ENCODE measurements around the gene HOXC12. TPM values are rescaled to one million over a fixed set of nuclear protein-coding genes. Genes with fewer than 3 reads are reported as not detected.

The HOXC12 gene
- total RNA-seq, 1 donor from 2014 or later = not detected

DNA sequence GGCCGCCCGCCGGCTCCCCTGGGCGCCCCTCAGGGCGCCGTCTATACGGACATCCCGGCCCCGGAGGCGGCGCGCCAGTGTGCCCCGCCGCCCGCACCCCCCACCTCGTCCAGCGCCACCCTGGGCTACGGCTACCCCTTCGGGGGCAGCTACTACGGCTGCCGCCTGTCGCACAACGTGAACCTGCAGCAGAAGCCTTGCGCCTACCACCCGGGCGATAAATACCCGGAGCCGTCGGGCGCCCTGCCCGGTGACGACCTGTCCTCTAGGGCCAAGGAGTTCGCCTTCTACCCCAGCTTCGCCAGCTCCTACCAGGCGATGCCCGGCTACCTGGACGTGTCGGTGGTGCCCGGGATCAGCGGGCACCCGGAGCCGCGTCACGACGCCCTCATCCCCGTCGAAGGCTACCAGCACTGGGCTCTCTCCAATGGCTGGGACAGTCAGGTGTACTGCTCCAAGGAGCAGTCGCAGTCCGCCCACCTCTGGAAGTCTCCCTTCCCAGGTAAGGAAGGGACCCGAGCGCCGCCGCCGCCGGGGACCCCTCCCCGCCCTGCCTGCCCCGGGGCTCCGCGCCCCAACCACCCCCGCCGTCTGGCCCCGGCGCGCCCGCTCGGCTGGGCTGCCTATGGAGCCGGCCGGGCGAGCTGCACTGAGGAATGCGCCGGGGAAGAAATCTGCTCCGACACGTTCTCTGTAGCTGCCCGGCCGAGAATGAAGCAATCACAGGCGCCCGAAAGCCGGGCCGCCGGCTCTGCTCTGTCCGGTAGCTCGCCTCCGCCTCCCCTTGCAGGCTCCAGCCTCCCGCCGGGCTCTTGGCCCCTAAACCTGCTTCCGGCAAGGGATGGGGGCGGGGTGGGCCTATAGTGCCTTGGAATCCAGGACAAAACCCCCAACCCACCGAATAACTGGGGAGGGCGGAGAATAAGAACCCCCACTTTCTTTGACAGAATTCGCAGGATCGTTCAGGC is 15.3 kb upstream of the HOXC12 start:
- Mint-ChIP-seq H3K9me3 (no peaks in the 10 kb centered on the region), H3K4me1 (ENCODE audit: unreplicated experiment) (peaks cover 8% of the 10 kb centered on the region), H3K27ac (no peak overlapping the region), H3K36me3 (peaks cover 5% of the 10 kb centered on the region), H3K4me3 (peak overlapping the region; percentile 54), H3K27me3 (peaks cover 97% of the 10 kb centered on the region)
- peak; percentile 66 for DNase-seq (ENCODE audit: extremely low spot score, unreplicated experiment)
- TF ChIP-seq, protein P1, sequence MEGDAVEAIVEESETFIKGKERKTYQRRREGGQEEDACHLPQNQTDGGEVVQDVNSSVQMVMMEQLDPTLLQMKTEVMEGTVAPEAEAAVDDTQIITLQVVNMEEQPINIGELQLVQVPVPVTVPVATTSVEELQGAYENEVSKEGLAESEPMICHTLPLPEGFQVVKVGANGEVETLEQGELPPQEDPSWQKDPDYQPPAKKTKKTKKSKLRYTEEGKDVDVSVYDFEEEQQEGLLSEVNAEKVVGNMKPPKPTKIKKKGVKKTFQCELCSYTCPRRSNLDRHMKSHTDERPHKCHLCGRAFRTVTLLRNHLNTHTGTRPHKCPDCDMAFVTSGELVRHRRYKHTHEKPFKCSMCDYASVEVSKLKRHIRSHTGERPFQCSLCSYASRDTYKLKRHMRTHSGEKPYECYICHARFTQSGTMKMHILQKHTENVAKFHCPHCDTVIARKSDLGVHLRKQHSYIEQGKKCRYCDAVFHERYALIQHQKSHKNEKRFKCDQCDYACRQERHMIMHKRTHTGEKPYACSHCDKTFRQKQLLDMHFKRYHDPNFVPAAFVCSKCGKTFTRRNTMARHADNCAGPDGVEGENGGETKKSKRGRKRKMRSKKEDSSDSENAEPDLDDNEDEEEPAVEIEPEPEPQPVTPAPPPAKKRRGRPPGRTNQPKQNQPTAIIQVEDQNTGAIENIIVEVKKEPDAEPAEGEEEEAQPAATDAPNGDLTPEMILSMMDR (conservative IDR thresholded peaks at IDR 0.05) = no peak

DNA sequence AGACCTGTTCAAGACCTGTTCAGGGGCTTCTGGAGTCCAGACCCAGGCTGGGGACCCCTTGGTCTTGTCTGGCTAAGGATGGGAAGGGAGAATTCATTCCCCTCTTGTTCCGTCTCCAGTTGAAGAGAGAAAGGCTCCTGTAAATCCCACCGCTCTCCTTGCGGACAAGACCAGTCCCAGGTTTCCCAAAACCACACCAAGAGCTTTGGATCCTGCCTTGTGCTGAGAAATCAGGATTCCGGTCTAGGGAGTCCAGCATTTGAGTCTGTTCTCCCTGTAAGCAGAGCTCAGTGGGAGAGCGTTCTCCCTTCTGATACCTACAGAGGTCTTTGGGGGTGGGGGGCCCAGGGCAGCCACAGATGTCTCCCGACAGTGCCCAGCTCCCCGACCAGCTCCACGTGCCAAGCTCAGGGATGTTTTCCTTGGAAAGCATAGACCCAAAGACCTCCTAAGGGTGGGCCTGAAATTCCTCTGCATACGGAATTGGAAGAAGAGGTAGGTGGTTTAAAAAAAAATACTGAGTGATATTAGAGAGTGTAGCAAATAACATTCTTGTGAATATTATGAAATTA is 14.2 kb upstream of the HOXC12 start:
- DNase-seq (ENCODE audit: extremely low spot score, unreplicated experiment) = no peak
- Mint-ChIP-seq H3K27me3 (peaks cover 97% of the 10 kb centered on the region), H3K4me3 (peak overlapping the region; percentile 35), H3K9me3 (no peaks in the 10 kb centered on the region), H3K36me3 (peaks cover 5% of the 10 kb centered on the region), H3K4me1 (ENCODE audit: unreplicated experiment) (peaks cover 3% of the 10 kb centered on the region), H3K27ac (no peak overlapping the region)
- TF ChIP-seq, protein P1 (conservative IDR thresholded peaks at IDR 0.05) = no peak

DNA sequence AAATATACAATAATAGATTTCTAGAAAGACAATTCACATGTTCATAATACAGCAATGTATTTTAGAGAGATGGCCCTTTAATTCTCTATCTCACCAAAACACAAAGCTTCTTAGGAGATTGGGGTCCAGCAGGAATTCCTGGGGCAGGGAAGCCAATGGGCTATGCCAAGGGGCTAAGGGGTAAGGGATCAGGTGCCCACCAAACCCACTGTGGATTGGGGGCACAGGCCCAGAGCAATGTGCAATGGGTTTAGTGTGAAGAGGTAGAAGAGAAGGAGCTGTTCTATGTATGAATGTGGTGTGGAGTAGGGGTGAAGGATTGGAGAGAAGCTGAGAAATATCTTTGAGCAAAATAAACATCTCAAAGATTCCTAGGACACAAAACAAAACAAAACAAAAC is 13.5 kb upstream of the HOXC12 start:
- TF ChIP-seq, protein P1 (conservative IDR thresholded peaks at IDR 0.05) = no peak
- H3K4me3 Mint-ChIP-seq = no peak overlapping the region
- H3K27me3 Mint-ChIP-seq = peaks cover 97% of the 10 kb centered on the region
- no peaks in the 10 kb centered on the region for H3K9me3 Mint-ChIP-seq
- DNase-seq (ENCODE audit: extremely low spot score, unreplicated experiment) = no peak
- no peaks in the 10 kb centered on the region for H3K4me1 Mint-ChIP-seq (ENCODE audit: unreplicated experiment)
- no peak overlapping the region for H3K27ac Mint-ChIP-seq
- peaks cover 5% of the 10 kb centered on the region for H3K36me3 Mint-ChIP-seq

DNA sequence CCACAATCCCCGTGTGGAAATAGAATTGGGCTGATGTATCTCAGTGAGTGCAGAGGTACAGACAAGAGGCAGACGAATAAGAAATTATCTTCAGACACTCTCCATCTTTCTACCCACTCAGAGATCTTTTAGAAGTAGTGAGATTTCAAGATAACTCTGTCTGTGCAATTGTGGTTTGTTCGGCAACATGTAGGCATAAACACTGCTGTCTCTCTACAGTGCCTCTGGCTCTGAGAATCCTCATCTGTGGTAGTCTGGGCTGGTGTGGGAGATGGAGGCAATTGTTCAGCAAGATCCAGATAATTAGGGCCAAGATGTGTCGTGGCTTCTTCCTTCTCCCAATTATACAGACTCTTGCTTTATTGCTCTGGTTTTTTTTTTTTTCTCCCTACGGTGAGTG is 13.0 kb upstream of the HOXC12 start:
- Mint-ChIP-seq H3K4me1 (ENCODE audit: unreplicated experiment) (no peaks in the 10 kb centered on the region), H3K27ac (no peak overlapping the region), H3K4me3 (no peak overlapping the region), H3K36me3 (peaks cover 5% of the 10 kb centered on the region), H3K9me3 (no peaks in the 10 kb centered on the region), H3K27me3 (peaks cover 97% of the 10 kb centered on the region)
- DNase-seq (ENCODE audit: extremely low spot score, unreplicated experiment) = no peak
- TF ChIP-seq, protein P1 (conservative IDR thresholded peaks at IDR 0.05) = no peak

DNA sequence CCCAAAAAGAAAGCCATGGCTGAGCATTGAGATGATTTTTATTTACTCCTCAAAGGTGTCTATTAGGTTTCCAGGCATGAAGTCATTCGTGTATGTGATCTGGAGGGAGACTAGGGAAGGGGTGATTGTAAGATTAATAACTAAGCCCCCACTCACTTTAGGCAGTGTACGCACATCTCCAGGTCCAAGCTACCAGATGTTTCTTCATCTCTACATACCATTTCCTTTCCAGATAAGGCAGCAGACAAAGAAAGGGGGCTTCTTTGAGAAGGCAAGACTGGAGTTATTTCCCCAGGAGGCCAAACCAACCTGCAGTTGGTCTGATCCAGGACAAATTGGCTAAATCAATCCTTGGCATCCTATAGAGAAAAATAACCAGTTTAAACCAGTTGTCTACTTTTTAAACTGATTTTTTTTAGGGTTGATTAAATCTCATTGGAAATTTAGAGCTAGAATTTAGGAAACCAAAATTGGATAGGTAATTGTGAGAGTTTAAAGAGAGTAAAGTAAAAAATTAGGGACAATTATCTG is 12.2 kb upstream of the HOXC12 start:
- H3K27me3 Mint-ChIP-seq = peaks cover 97% of the 10 kb centered on the region
- TF ChIP-seq, protein P1 (conservative IDR thresholded peaks at IDR 0.05) = no peak
- H3K9me3 Mint-ChIP-seq = no peaks in the 10 kb centered on the region
- H3K4me3 Mint-ChIP-seq = no peak overlapping the region
- H3K36me3 Mint-ChIP-seq = no peaks in the 10 kb centered on the region
- no peaks in the 10 kb centered on the region for H3K4me1 Mint-ChIP-seq (ENCODE audit: unreplicated experiment)
- H3K27ac Mint-ChIP-seq = no peak overlapping the region
- DNase-seq (ENCODE audit: extremely low spot score, unreplicated experiment) = no peak

All from type B pancreatic cell (in vitro differentiated cells).